NCI-H345 (cell line): Measurements from ENCODE around the gene CCR8.
A peak's percentile ranks its signal among the peaks of the same experiment; 100 is the strongest.

Experiments
- DNase-seq: peaks from one replicate; lab custom pipeline; 2025; lab: John Stamatoyannopoulos, UW

CCR8 gene, protein sequence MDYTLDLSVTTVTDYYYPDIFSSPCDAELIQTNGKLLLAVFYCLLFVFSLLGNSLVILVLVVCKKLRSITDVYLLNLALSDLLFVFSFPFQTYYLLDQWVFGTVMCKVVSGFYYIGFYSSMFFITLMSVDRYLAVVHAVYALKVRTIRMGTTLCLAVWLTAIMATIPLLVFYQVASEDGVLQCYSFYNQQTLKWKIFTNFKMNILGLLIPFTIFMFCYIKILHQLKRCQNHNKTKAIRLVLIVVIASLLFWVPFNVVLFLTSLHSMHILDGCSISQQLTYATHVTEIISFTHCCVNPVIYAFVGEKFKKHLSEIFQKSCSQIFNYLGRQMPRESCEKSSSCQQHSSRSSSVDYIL

DNA sequence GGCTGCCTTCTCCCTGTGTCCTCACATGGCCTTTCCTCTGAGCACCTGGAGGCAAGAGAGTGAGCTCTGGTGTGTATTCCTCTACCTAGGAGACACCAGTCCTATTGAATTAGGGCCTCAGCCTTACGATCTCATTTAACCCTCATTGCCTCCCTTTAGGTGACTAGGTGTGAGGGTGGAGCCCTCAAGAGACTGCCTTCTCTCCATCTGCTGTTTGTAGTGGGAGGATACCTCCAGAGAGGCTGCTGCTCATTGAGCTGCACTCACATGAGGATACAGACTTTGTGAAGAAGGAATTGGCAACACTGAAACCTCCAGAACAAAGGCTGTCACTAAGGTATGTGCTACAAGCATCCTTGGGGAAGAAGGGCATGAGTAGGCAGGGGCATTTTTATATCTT lies at the start of gene CCR8:
CCR8 (plus strand) TSS at position 217 of the 400 bp plus-strand sequence. CDS start 2,623 bp downstream, outside the sequence.
- DNase-seq: no peak

DNA sequence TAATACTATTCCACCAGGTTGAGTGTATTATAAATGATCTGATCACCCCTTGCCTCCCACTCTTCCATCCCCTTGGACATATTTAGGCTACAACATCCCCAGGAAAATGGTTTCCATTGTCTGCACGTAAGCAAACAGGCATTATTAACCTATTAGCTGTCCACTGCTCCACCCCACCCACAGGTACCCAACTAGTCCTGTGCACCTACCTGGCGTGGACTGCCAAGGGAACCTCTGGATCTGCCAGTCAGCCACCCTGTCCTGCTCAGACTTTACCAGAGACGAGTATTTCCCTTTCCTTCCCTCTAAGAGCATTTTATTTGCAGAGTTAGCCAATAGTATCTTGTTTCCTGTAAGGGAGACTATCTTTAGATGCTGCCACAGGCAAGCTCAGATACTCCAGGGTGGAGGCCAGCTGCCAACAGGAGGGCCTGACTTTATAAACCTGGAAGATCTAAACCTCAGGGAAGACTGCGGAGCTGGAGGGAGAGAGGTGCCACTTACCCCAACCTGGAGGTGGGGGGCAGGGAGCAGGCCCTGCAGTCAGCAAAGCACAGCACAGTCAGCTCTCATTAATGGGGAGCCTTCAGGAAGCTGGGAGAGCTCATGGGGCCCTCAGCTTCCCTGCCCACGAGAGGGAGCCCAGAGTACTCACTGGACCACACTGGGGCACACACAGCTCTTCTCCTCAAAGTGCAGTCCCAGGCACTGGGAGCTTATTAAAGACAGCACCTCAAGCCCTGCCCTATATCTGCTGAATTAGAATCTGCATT lies 49.6 kb upstream of the CCR8 start, which contains the start of gene CX3CR1:
CX3CR1 (minus strand) TSS at position 292 of the 773 bp plus-strand sequence. CDS start 13,527 bp downstream, outside the sequence.
- no peak for DNase-seq

DNA sequence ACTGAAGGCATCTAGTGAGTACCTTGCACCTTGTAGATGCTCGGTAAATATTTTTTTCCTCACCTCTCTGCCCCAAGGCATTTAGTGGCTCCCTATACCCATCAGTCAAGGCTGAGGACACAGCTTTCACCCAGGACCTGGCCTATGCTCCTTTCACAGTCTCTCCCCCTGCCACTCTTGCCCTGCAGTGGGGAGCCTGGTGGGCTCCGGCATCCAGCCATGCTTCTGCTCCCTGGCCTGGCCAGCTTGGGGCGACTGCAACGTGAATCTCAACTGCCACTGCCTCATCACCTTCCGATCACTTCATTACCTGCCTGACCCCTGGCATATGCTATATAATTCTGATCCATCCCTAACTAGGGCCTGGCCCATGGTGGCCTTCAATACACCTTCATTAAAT lies 48.9 kb upstream of the CCR8 start:
- no peak for DNase-seq

DNA sequence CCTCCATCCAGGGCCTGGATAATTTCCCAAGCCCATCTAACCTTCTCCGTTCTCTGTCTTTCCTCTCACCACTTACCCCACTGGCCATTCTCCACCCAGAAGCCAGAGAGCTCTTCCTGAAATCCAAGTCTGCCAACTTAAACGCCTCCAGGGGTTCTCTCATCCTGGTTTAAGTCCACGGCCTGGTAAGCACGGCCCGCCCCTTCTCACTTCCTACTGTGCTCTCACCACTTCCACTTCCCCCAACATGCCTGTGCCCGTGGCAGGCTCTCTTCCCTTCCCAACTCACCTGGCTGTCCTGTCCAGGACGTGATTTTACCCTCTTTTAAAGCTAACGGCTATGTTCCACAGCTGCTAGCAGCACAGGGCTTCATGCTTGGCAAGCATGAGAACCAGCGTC lies 48.0 kb upstream of the CCR8 start:
- DNase-seq: no peak

DNA sequence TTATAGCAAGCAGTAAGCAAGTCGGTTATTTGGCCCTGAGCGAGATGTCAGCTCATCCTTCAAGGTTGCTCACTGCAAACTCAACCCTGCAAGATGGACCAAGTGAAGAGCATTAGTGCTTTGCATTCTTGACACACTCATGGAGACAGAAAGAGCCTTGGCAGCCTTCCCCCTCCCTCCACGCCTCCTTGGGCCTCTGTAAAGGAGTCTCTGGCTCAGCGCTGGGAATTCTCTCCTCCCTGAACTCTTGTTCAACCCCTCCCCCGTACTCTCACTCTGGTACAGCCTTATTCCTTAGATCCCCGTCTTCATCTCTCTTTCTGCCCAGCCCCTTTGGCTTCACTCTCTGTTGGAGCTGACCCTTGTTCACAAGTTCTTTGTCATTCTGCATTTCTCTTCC lies 47.5 kb upstream of the CCR8 start:
- no peak for DNase-seq

DNA sequence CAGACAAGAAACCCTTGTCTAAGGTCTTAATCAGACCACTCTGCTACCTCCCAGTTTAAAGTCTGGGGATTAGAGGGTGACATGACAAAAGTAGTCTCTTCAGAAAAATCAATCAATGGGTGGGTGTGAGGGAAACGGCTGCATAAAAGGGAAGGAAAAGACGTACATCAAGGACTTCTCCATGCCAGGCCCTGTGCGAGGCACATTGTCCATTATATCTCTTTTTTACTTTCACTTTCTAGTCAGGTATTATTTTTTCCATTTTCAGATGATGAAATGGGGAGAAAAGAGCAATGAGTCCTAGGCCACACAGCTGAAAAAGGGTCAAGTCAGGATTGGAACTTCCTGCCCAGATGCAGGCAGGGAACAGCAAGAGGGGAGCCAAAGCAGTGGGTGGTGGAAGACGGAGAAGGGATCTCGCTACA lies 45.0 kb upstream of the CCR8 start:
- DNase-seq: no peak

DNA sequence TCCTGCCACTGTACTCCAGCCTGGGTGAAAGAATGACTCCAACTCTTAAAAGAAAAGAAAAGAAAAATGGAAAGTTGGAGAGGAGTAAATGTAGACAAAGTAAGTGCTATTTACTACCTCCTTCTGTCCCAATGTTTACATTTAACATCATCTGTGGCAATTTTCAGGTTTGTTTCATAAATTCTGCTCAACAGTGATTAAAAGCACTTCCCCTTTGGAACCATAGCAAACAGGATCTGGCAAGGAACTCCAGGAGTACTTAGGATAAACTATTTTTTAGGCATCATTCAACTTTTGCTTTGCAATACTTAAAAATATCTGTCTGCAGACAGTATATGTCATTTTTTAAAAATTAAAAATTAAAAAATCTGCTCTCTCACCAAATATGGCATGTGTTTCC lies 44.2 kb upstream of the CCR8 start:
- no peak for DNase-seq

DNA sequence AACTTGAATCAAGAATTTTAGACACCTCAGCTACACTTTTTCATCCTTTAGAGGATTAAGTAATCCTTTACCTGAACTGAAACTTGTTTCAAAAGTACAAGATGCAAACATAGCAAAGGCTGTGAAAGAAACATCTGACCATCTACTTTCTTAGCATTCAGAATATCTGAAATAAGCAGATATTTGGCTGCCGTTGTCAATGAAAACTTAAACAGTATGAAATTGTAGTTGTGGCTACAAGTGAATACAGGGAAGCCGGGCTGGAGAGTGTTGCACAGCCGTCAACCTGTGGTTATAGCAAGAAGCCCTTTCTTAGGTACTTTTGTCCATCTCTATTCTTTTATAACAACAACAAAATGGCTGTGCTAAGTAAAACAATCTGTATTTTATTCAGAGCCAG lies 42.7 kb upstream of the CCR8 start:
- DNase-seq: no peak

DNA sequence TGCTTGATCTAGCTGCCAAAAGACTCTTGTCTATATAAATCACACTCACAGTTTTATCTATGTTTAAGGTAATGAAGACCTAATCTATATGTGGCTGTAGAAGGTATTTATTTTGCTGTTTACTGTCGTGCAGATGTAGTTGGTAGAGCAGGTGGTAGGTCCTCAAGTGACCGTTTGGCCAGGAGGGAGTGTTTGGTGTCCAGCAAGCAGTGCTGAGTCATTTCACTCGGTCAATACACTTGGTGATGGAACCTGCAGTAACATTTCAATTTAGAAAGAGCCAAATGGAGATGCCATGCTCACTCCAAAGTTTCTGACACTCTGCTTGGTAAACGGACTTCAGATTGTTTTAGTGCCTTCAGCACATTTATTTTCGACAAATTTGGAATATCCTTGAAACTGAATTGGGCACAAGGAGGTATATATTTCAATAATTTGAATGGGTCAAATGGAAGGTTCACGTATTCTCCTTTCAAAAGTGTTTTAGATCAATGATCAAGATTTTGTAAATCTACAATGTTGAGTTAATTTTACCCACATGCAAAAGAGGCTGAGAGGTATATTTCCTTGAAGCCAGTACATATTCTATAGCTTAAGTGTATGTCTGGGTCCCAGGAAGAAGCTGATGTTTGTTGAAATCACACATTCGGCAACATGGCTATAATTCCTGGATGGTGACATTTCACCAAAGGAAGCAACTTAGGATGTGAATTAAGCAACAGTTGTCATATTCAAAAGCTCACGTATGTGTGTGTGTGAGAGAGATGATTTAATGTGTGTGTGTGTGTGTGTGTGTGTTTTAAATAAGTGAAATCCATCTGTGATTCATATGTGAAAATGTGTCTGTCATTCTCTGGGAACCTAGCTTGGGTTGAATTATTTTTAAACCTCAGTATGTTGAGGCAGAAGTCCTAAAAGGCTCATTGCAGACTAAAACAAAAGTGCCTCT lies 42.0 kb upstream of the CCR8 start:
- no peak for DNase-seq

DNA sequence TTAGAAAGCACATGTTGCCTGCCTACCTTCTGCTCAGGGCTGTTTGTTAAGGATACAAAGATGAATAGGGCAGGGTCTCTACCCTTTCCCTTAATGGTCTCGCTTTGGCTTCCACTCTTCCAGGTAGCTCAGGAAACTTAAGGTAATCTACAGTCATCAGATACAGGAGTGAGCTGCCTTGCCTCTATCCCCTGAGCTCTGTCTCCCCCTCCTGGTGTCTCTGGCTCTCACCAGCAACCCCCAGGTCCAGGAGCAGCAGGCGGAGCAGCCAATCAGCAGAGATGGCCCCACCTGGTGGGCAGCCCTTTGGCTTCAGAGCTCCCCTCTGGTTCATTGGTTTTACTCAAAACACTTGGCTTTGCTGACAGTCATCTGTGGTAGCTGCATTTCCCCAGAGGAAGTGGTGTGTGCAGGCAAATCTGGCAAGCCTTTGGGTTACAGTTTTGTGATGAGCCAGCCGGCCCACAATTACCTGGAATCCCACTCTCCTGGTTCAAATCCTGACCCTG lies 41.2 kb upstream of the CCR8 start:
- DNase-seq: peak; percentile 57

DNA sequence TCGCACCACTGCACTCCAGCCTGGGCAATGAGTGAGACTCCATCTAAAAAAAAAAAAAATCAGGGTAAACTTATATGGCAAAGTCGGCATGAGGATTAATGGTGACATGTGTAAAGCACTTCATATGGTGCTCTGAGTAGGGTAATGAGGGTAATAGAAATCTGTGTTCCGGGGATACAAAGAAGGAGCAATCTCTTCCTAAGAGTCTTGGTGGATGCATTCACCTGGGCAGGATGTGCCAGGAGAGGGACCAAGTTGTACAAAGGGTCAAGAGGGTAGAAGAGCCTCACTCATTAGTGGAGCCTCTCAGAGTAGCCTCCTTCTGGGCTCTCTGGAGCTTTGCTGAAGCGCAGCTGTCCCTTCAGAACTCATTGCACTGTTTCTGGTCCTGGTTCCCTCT lies 40.4 kb upstream of the CCR8 start:
- DNase-seq: no peak

DNA sequence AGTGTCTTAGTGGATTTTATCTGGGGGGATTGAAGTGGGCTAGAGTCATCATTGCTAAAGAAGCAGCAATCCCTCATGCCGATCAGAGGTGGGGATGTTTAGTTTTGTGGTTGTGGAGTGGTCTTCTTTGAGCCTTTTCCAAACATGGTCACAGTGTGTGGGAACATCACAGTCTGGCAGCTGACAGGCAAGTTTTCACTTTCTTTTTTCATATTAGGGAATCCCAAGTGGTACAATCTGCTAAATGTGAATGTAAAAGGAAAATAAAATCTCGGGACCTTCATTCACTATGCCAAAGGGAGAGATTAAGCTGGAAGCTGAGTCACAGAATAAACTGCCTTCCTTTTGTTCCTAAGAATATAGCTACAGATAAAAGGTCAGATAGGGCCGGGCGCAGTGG lies 39.3 kb upstream of the CCR8 start:
- DNase-seq: no peak

DNA sequence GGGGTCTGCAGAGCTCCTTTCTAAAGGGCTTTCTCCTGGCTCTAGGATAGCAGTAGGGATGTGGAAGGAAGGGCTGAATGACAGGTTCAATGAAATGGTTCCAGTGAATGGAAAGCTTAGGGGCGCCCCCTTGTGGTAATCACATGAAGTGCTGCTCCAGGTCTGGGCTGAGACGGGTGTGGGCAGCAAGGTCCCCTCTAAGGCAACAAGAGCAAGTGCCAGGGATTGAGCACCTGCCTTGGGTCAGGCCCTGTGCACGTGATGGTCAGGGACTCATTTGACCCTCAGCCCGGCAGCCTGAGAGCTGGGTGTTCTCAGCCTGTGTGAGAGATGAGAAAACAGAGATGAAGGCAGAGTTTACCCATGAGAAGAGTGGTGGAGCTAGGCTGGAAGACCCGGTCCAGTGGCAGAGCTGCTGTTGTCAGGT lies 37.6 kb upstream of the CCR8 start:
- peak; percentile 19 for DNase-seq

DNA sequence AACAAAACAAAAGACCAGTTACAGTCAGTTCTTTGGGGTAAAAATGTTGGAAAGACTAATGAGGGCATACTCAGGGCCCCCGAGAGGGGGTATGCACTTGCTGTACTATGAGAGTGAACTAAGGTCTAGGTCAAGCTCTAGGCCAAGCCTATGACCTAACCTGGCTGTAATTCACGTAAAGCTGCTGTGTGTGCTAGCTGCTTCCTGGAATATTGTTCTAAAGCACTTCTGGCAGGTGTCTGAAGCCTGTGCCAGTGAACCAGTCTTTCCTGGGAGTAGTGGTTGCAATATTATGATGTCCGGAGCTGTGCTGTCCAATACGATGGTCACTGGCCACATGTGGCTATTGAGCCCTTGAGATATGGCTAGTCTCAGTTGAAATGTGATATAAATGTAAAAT lies 36.5 kb upstream of the CCR8 start:
- no peak for DNase-seq

DNA sequence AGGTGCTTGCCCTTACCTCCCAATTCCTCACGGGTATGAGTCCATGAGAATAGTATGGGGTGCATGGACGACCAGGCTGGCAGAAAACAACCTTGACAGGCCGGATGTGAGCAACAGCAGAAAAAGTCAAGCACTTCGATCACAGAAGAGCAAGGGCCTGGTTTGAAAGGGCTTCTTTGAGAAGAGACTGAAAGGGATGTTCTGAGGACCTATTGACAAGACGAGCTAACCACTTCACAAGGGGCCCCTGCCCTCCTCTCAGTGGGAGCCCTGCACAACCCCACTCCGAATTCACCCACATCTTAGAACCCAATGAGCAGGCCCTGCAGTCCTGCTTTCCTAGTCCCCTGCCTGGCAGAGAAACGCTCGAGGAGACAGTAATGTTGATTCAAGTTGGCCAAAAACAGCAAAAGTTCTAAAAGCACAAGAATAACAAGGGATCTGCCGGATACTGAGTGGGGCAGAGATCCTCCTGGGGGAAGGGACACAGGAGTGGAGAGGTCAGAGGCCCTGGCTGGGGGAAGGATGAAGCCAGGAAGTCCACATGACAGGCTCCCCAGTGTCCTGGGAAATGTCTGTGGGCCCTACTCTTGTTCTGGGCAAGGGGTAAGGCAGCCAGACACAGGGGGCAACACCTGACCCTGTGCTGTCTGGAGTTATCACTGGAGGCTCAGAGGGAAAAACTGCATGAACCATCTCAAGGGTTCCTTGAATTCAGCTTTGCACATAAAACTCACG lies 34.9 kb upstream of the CCR8 start:
- DNase-seq: no peak

DNA sequence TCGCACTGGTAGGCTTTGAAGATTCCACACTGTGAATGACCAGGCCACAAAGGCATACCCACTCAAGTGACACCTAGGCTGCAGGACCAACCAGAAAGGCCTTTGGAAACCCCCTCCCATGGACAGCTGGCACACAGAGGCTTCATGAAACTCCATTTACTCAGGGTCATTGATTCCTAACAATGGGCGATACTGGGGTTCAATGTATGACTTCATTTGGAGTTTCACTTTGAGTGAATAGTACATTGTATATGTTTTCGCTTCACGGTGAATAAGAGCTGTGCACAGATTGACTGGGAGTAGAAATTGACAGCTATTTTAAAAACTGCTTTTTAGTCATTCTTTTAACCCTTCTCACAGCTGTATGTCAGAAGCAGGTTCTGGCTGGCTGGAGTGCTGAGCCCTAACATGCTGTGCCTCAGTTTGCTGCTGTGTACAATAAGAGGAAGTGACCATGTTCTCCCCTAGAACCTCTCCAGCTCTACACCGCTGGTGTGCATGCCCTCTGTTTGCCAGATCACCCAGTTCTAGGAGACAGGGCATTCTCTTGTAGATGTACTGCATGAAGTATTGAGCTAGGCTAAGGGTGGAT lies 34.2 kb upstream of the CCR8 start:
- no peak for DNase-seq

DNA sequence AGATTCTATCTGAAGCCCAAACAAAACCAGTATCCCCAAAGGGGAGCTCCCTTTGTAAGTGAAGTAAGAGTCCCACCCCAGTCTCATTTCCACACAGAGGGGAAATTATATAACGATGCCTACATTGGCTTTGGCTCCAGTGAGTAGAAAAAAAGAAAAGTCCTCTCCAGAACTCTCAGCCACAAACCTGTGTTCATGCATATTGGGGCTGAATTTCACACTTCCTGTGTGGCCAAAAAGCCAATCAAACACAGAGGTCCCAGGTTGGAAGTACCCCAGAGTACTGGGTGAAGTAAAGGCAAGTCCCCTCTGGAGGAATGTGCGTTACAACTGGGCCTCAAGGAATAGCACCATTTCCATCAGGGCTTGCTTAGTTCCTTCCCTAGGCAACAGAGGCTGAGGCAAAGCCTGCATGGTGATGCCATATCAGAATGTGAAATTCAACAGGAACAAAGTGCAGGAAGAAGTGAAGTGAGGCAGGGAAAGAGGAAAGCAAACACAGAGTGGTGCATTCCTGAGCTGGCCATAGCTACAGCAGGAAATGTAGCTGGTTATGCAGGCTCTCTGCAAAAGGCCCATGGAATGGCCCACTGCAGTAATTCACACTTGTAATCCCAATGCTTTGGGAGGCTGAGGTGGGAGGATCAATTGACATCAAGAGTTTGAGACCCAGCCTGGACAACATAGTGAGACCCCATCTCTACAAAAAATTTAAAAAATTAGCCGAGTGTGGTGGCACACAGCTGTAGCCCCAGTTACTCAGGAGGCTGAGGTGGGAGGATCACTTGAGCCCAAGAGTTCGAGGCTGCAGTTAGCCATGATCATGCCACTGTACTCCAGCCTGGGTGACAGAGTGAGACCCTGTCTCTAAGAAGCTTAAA lies 33.1 kb upstream of the CCR8 start:
- DNase-seq: no peak

DNA sequence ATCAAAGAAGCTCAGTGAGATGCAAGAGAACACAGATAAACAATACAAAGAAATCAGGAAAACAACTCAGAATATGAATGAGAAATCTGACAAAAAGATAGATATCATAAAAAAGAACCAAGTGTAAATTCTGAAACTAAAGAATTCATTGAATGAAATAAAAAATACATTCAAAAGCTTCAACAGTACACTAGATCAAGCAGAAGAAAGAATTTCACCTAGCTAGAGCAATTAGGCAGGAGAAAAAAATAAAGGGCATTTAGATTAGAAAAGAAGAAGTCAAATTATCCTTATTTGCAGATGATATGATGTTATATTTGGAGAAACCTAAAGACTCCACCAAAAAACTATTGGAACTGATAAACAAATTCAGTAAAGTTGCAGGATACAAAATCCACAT lies 30.2 kb upstream of the CCR8 start:
- no peak for DNase-seq

DNA sequence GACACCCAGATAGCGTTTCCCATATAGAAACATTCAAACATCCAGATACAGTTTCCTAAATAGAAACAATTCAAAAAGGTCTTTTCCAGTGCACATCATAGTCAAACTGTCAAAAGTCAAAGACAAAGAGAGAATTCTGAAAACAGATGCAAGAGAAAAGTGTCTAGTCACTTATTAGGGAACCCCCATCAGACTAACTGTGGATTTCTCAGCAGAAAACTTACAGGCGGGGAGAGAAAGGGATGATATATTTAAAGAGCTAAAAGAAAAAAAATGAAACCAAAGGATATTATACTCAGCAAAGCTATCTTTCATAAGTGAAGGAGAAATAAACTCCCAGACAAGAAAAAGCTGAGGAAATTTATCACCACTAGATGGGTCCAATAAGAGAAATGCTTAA lies 27.3 kb upstream of the CCR8 start:
- no peak for DNase-seq

DNA sequence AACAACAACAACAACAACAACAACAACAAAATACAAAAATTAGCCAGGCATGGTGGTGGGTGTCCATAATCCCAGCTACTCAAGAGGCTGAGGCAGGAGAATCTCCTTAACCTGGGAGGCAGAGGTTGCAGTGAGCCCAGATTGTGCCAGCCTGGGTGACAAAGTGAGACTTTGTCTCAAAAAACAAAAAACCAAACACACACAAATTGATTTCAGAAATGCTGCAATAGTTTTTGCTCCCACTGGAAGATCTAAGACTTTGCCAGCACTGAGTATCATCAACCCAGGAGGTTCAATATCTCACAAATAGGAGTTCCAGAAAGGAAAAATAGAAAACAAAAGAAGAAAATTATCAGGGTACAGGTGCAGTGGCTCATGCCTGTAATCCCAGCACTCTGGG lies 16.2 kb upstream of the CCR8 start:
- DNase-seq: no peak
